ENCODE measurements around the gene KIRREL1.

KIRREL1 gene

DNA sequence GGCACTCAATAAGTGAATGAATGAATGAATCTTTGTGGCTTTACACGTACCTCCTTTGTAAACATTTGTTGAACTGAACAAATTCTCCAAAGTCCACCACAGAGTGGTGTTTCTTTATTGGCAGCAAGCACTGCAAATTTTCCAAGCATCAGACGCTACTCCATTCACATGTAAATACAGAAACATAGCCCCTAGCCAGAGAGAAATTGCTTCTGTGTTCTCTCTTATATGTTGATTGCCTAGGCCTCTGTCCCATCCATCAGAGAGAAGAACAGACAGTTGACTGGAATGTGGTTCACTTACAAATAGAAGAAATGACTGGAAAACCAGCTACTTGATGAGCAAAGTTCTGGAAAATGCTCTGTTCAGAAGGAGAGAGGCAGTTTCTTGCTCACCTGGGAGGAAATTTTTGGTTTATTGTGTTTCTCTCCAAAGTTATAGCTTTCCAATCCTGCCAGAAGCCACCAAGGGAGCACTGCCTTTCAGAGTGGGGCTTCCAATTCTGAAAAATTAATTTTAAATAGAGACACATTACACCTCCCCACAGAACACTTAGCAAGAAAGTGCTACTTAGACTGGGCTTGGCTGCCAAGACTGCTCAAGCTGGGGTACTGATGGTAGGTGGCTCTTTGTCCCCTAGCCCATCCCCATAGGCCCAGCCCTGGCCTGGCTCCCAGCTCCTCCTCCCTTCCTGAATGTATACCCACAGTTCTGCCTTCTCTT lies 18.1 kb upstream of the KIRREL1 start:
- no peak for DNase-seq (ENCODE audit: low read depth)

DNA sequence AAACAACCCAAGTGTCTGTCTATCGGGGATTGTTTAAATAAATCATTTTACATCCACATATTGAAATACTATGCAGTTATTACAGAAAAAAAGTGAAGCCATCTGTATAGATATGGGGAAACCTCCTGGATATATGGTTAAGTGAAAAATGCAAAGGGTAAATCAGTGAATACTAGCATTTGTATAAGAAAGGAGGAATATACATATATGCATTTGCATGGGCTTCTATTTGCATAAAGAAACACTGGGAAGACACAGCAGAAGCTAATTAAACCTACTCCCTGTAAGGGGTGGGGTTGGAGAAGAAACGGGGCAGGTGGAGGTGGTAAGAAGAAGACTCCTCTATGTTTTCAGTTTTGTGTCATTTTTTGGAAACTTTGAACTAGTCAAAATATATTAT lies 16.6 kb upstream of the KIRREL1 start:
- DNase-seq (ENCODE audit: low read depth) = no peak

DNA sequence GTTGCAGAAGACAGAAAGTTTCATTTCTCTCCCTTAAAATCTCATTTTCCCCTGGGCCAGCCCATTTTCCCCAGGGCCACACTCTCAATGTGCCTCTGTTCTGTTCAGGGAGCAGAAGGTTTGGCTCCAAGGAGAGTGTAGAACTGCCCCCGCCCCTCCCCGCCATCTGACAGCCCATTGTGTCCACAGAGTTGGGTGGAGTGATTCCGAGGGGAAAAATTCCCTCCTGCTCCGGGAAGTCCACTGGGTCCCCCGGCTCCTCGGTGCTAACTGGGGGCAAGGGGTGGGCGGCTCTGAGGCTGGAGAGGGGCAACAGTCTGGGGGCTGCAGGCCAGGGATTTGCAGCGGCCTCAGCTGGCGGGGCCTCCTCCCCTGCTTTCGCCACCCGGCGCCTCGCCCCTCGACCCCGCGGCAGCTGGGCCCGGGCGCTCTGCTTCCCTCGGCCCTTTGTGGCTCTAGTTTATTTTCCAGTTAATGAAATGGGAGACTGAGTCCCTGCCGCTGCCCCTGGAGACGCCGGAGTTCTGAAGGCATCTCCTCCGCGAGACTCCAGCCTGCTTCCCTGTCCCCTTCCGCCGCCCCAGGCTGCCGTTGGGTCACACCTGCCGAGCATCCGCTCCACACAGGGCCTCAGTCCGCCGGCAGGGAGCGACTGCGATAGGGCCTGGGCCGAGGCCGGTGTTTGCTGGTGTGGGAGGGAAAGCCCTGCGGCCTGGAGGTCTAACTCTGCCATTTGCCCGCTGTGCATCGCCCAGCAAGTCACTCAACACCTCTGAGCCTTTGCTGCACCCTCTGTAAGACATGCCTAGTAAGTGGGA lies 14.7 kb upstream of the KIRREL1 start:
- DNase-seq (ENCODE audit: low read depth) = no peak

DNA sequence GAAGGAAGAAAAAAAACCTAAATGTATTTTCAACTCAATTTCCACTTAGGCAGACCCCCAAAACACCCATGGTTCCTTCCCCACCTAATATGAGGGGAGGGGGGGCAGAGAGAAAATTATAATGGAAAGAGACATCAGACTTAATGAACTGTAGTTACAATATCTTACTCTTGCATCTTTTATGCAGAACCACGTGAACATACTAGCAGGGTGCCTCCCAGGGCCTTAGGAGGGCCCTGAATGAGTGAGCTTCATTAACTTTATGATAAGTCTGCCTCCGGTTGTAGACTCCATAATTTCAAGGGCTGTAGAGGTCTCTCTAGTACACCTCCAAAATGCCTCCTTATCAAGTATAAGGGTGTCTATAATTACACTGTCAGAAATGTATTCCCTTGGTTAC lies 11.3 kb upstream of the KIRREL1 start:
- no peak for DNase-seq (ENCODE audit: low read depth)

DNA sequence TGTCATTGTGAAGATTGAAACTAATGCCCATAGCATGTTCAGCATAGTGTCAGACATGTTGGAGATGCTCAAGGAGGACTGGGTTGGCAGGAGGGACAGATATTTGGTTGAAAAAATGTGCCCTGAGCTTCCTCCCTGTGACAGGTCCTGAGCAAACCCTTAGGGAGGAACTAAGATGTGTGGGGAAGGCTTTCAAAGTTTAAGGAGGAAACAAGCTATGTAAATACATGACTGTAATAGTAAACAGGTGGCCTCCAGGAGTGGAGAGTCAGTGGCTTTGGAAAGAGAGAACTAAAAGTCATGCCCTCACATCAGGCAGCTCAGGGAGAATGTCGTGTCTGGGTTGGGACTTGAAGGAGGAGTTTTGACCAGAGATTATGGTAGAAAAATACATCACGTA lies 9.7 kb upstream of the KIRREL1 start:
- no peak for DNase-seq (ENCODE audit: low read depth)

DNA sequence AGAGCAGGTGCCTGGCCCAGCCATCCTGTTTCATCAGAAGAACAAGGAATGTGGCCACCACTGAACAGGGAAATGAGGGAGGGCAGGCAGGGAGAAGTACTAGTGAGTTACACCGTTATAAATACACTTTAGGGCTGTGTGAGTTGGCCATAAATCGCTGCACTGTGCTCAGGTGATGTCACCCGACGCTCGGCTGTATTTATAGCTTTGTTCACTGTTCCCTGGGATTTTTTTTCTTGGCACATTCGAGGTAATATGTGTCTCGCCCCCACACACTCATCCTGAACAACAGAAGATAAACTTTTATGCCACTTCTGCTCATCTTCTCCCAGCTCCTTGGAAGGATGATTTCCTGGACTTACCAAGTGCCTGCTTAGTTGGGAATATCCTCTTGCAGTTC lies 9.0 kb upstream of the KIRREL1 start:
- no peak for DNase-seq (ENCODE audit: low read depth)

DNA sequence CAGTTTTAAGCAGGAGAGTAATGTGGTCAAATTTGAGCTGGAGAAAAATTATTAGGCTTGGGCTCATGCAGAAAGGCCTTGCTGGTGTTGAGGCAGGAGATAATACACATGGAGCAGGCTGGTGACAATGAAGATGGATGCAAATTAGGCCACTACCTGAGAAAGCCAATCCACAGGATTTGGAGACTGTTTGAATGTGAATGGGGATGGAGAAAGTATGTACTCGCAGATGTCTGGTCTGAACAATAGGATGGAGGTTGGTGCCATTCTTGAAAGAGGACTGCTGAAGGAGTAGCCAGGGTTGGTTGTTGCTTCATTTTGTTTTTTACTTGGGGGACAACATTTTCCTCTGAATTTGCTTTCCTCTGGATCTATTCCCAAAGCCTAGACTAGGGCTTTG lies 8.0 kb upstream of the KIRREL1 start:
- no peak for DNase-seq (ENCODE audit: low read depth)

DNA sequence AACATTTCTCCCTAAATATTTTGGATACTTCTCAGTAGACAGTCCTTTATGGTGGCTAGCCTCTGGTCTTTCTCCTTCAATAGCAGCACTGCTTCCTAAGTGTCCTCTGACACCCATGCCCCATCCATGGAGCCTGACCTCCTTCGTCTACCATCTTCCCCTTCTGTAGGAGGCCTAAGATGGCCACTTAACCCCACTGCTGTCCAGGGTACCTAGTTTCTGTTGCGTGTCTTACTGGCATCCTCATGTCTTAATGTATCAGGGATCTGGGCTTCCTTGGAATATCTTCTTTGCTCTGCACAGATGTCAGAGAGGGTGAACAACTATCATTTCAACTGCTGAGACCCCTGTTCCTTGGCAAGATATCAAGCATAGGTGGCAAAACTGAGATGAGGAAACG lies 5.4 kb upstream of the KIRREL1 start:
- DNase-seq (ENCODE audit: low read depth) = no peak

DNA sequence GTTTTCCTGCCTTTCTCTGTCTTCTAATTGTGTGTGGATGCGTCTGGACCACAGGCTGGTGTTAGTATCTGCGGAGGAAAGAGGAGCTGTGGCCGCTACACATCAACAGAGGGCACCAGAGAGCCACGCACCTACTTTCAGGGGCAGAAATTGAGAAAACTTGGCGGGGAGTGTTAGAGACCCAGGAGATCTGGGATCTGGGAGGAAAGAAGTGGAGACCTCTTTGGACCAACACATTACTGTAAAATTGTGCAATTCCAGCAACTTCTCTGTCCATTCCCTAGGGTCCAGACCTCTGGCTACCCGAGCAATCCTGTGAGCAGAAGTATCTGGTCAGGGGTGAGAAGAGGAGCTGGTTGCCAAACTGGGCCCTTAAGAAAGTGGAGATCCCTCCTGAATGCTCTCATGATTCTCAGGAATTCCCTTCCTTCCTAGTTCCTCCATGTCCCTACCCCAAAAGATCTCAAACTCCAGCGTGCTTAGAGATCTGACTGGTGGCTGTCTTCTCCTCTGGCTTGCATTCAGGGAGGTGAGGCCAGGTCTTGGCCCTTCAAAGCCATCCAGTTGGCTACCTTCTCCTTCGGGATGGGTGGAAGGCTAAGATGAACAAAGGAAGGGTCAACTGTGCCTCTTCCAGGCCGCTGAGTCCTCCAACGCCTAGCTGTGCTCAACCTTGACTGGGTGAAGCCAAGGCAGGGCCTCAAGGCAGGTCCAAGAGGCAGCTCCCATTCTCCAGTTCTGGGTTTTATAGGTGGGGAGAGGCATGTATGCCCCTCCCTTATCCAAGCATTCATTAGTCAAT lies 1.2 kb upstream of the KIRREL1 start:
- DNase-seq (ENCODE audit: low read depth) = peak; percentile 44

DNA sequence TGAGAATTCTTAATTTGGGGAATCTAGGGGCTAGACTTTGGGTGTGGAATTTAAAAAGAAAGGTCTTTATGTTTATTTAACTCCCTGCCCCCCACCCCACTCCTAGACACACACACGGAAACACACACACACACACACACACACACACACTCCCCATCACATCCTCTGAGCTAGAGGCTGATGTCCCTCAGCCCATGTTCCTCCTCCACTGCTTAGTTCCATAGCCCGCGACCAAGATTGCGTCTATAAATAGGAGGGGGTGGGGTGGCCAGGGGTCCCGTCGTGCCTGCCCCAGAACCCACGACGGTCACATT lies 655 bp upstream of the KIRREL1 start:
- no peak for DNase-seq (ENCODE audit: low read depth)

DNA sequence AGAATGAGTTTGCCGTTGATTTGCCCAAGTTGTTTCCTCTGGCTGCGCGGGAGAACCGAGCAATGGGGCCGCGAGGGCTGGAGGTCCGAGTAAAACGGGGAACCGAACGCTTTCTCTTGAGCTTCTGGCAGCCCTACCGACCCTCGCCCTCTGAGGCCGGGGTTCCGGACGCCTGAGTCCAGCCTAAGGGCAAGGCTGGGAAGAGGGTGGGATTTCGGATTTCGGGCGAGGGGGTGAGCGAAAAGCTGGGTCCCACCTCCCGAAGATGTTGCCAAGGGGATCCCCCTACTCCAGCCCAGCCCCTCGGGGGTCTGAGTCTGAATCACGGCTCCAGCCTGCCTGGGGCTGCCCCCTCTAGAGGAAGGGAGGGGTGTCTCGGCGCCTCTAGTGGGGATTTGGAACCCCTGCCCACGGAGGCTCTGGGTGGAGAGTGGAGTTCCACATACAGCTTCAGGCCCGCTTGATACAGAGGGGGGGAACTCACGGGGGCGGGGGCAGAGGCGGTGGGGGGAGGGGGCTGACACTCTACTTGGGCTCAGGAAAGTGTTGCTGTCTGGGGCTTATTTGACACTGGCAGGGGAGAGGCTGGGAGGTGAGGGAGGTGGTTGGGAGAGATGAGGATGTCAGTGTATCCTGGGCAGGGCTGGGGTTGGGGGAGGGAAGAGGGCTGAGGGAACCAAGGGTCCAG lies 617 bp downstream of the KIRREL1 start:
- DNase-seq (ENCODE audit: low read depth) = no peak

DNA sequence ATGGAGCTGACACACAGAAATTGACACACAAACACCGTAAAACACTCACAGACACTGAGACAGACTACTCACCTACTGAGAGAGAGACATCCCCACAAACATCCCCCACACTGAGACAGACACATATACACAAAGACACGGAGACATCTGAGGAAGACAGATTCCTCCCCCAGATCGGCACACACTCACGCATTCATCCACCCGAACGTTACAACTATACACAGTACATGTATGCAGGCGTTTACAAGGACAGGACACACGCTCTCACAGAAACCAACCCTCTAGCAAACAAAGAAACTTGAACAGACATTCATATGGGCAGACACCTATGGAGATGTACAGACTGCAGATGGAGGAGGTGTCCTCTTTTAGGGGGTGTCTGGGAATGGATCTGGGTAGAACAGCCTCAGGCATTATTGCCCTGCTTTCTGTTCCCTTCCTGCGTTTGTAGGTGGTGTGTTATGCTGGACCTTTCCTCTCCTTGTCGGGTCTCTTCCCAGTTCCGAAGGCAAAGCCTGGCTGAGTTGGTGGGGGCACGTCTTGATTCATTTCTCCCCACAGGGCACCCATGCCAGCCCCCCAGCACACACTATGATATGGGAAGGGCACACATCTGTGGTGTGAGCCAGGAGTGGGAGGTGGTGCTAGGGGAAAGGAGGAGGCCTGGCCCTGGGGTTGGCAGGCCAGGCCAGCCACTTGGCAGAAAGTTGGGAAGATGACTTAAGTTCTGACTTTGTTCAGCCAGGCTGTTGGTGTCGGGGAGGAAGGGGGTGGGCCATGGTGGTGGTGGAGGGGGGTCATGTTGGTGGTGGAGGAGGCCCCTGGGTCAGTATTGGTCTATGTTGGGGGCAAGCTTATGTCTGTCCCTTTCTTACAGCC lies 1.5 kb downstream of the KIRREL1 start:
- DNase-seq (ENCODE audit: low read depth) = no peak

DNA sequence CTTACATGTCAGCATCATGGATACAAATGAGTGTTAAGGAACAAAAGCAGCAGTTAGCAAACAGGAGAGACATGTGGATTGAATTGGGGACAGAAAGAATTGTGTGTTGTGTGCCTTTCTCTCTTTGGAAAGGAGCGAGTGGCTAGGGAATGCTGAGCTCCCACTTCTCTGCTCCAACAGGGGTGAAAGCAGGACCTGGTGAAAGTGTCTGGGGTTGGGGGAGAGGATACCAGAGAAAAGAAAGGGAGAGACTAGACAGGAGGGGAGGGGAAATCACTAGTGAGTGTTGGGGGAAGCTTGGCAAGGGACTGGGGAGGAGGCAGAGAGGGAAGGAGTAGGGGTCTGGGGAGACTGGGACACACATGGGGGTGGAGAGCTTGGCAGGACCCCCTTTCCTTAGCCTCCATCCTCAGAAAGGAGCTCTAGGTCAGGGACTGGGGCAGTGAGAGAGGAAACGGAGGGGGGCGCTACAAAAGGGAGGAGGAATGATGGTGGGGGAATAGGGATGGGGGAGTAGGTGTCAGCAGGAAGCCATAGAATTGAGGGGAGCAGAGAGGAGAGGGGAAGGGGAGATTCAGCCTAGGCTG lies 2.2 kb downstream of the KIRREL1 start:
- DNase-seq (ENCODE audit: low read depth) = no peak

DNA sequence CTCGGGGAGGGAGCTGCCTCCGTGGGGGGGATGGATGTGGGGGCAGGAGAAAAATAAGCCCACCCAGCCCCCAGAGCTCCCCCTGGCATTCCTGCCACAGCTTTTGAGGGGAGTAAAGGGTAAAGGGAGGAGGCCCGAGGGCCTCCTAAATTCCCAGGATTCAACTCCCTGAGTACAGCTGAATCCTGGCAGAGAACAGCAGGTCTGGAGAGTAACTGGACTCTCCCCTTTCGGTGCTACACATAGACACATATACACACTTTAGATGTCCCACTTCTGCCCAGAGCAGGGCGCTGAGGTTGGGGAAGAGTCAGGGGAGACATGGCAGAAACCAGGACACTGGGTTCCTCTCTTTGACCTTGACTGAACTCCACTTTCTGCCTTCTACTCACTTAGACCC lies 3.0 kb downstream of the KIRREL1 start:
- DNase-seq (ENCODE audit: low read depth) = no peak

DNA sequence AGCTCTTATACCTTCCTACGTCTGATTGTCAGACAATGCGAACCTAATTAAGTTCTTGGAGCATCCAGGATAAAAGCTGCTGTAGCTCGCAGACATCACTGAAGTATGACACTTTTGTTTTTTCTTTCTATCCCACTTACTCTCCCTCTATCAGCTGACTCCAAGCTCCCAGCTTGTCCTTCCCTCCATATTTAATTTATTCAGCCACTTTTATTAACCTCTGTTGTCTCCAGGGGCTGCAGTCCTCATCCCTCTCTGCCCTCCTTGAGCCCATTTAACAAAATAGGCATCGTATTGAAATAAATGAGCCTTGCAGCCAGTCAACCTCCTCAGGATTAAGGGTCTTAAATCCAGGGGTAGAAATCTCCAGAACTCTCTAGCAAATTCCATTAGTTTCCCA lies 7.1 kb downstream of the KIRREL1 start:
- no peak for DNase-seq (ENCODE audit: low read depth)

DNA sequence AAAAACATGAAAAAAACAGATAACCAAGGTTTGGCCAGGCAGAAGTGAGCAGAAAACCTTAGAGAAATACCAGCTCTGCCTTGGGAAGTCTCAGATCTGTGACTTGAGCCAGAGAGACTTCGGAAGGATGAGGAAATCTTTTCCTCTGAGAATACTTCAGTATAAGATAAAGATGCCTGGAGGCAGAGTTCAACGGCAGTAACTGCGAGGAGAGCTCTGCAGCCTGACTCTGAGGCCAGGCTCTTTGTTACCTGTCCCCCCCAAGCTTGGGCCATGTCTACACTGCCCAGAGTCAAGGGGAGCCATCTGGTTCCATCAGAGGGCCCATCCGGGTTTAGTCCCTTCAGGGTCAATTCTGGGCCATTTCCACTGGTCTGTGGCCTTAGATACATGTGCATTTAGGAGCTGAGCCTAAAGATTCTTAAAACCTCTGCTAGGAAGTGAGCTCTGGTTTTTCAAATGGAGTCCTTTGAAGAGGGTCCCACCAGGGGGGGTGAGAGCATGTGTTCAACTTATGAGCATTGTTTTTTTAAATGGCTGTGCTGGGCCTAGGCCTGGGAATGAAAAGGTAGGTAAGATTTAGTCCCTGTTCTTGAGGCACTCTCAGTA lies 8.7 kb downstream of the KIRREL1 start:
- no peak for DNase-seq (ENCODE audit: low read depth)

DNA sequence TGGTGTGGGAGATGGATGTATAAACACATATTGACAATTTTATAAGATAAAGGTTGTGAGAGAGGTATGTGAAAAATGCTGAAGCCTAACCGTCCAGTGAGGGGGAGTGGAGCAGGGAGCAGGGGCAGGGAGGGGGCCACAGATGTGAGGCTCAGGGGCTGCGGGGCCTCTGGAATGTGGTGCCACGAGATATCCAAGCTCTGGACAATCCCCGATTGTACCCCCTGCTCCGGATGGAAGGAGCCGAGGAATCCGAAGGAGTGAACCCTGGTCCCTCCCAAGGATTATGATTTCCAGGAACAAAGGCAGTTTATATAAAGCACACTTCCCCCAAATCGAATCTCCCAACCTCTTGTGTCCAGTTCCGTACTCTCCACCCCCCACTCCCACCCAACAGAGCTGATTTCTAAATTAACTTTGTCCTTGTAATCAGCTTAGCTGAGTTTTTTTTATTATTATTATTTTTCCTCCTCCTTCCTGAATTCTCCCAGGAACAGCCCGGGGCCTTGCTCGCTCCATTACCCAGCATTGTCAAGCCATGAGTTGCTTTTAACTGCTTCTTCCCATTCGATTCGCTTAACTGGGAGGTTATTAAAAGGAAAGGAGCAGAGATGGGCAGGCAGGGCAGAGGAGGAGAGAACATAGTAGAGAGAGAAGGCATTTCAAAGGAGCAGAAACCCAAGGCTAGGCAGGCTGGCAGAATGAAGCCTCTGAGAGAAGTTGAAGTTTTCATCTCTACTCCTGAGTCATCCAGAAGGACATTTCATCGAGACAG lies 9.4 kb downstream of the KIRREL1 start:
- DNase-seq (ENCODE audit: low read depth) = no peak

DNA sequence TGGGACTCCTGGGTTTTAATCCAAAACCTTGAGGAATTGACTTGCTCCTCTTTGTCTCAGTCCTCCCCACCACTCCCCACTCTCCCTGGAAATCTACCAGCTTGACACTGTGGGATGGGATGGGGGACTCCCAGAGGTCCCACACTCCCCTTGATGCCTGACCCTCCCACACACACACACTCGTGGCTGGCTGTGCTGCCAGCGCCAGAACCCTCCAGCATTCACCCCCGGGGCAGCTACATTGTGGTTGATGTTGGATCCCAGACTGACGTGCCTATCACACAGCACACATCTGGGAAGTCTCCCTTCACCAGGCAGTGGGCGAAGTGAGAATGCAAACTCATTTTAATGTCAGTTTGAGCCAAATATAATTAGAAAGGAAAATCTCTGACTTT lies 10.0 kb downstream of the KIRREL1 start:
- DNase-seq (ENCODE audit: low read depth) = no peak

DNA sequence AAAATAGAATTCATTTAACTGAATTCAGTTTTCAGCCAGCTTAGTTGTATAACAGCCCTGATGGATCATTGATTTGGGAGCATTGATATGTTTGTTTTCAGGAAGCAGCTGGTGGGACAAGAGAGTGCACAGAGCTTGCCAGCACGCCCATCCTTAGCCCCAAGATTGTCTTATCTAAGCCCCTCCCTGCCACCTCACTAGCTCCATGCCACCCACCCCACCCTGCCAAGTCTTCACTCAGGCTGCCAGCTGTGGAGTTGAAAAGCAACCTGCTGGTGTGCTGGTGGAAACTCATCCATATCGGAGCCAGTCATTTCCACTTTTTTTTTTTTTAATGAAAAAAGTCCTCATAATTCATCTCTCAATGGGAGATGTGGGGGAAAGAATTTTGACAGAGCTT lies 11.8 kb downstream of the KIRREL1 start:
- DNase-seq (ENCODE audit: low read depth) = no peak

DNA sequence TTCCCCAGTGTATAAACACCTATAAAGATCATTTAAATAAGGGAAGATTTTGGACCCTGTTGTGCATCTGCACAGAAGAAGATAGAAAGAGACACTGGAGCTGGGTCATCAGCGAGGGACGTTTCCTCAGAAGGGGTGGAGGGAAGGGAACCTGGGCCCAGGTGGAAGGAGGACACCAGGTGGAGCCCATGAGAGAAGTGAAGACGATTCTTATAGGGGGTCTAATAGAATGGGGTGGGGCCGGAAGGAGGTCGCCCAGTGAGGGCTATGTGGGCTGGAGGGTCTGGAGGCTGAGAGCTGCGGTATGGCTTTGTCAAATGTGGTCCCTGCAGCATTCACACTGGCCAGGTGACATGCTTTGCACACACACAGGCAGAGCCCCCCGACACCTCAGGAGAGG lies 13.7 kb downstream of the KIRREL1 start:
- no peak for DNase-seq (ENCODE audit: low read depth)
